ENCODE results near the gene MRGPRX2. TPM values are rescaled to one million over a fixed set of nuclear protein-coding genes. Genes with fewer than 3 reads are reported as not detected.

The MRGPRX2 gene
- total and polyA plus RNA-seq, 9 donors = 0.22 to 0.23 TPM; not detected in 7

DNA sequence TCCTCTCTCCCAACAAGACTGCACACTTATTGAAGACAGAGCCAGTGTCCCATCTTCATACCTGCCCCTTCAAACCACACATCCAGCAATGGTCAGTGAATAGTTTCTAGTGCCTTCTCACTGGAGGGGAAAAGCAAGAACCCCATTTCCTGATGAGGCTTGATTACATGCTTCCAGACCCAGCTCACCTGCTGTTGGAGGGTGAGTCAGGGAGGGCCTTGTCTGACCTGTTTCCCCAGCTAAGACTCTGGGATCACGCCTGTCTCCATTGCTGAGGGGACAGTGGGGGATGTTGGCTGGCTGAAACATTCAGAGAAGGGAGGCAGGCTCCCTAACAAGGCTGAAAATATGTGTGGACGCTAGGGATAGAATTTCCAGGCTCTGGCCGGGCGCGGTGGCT, 28.9 kb upstream of the MRGPRX2 start:
- Histone ChIP-seq H3K27ac (no peak overlapping the region), H3K36me3 (no peaks in the 10 kb centered on the region), H3K4me1 (ENCODE audit: insufficient read depth) (no peaks in the 10 kb centered on the region), H3K27me3 (no peaks in the 10 kb centered on the region), H3K9me3 (no peaks in the 10 kb centered on the region), H3K4me3 (no peak overlapping the region)
- no peak for DNase-seq
- TF ChIP-seq, protein P1, sequence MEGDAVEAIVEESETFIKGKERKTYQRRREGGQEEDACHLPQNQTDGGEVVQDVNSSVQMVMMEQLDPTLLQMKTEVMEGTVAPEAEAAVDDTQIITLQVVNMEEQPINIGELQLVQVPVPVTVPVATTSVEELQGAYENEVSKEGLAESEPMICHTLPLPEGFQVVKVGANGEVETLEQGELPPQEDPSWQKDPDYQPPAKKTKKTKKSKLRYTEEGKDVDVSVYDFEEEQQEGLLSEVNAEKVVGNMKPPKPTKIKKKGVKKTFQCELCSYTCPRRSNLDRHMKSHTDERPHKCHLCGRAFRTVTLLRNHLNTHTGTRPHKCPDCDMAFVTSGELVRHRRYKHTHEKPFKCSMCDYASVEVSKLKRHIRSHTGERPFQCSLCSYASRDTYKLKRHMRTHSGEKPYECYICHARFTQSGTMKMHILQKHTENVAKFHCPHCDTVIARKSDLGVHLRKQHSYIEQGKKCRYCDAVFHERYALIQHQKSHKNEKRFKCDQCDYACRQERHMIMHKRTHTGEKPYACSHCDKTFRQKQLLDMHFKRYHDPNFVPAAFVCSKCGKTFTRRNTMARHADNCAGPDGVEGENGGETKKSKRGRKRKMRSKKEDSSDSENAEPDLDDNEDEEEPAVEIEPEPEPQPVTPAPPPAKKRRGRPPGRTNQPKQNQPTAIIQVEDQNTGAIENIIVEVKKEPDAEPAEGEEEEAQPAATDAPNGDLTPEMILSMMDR (IDR thresholded peaks at IDR 0.05) = no peak
- TF ChIP-seq EP300 (IDR thresholded peaks at IDR 0.05) = no peak
- no peak for TF ChIP-seq POLR2A (IDR thresholded peaks at IDR 0.05)
- intact Hi-C loops (cut with DNase I) = no loop called here
- WGBS, 3 donors = 88 to 94% (median 89%) methylated on average over 5 of the region's 5 CpGs

DNA sequence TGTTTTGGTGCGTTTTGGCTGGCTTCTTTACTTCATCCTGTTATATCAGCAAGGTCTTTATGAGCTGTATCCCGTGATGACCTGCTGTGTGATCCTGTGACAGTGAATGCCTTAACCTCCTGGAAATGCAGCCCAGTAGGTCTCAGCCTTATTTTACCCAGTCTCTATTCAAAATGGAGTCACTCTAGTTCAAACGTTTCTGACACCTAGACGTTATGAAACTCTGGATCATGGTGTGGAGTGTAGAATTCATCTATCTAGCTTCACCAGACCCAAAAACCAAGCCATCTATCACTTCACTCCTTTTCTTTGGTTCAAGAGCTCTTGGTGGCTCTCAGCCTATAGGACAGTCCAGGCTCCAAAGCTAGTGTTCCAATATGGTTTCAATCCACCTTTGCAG, 28.3 kb upstream of the MRGPRX2 start:
- H3K9me3 ChIP-seq = no peaks in the 10 kb centered on the region
- no peak overlapping the region for H3K27ac ChIP-seq
- H3K27me3 ChIP-seq = no peaks in the 10 kb centered on the region
- TF ChIP-seq, protein P1 (IDR thresholded peaks at IDR 0.05) = no peak
- TF ChIP-seq EP300 (IDR thresholded peaks at IDR 0.05) = no peak
- TF ChIP-seq POLR2A (IDR thresholded peaks at IDR 0.05) = no peak
- DNase-seq = no peak
- 60 to 80% (median 71%) methylated on average over 4 of the region's 4 CpGs for WGBS, 3 donors
- no peaks in the 10 kb centered on the region for H3K4me1 ChIP-seq (ENCODE audit: insufficient read depth)
- no peak overlapping the region for H3K4me3 ChIP-seq
- no peaks in the 10 kb centered on the region for H3K36me3 ChIP-seq
- intact Hi-C loops (cut with DNase I) = no loop called here

DNA sequence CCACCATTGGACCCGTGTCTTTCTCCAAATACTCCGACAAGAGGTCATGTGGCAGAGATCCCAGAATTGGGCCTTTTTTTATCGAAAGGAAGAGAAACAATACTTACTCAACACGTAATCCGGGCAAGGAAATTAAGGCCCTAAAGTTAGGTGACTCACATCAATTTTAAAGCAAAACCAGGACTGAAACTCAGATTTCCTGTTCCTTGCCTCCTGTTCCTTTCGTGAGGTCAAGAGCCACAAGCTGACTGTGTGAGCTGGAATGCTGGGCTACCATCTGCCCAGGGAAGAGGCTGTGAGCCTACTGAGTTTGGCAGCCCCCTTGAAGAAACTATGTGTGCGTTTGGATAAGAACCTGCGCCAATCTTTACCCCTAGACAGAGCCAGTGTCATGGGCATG, 27.1 kb upstream of the MRGPRX2 start:
- no peaks in the 10 kb centered on the region for H3K36me3 ChIP-seq
- intact Hi-C loops (cut with DNase I) = no loop called here
- H3K27ac ChIP-seq = no peak overlapping the region
- DNase-seq = no peak
- no peaks in the 10 kb centered on the region for H3K27me3 ChIP-seq
- H3K4me1 ChIP-seq (ENCODE audit: insufficient read depth) = no peaks in the 10 kb centered on the region
- H3K4me3 ChIP-seq = no peak overlapping the region
- TF ChIP-seq POLR2A (IDR thresholded peaks at IDR 0.05) = no peak
- TF ChIP-seq EP300 (IDR thresholded peaks at IDR 0.05) = no peak
- TF ChIP-seq, protein P1 (IDR thresholded peaks at IDR 0.05) = no peak
- WGBS, 3 donors = 67 to 83% (median 73%) methylated on average over 8 of the region's 8 CpGs
- no peaks in the 10 kb centered on the region for H3K9me3 ChIP-seq

DNA sequence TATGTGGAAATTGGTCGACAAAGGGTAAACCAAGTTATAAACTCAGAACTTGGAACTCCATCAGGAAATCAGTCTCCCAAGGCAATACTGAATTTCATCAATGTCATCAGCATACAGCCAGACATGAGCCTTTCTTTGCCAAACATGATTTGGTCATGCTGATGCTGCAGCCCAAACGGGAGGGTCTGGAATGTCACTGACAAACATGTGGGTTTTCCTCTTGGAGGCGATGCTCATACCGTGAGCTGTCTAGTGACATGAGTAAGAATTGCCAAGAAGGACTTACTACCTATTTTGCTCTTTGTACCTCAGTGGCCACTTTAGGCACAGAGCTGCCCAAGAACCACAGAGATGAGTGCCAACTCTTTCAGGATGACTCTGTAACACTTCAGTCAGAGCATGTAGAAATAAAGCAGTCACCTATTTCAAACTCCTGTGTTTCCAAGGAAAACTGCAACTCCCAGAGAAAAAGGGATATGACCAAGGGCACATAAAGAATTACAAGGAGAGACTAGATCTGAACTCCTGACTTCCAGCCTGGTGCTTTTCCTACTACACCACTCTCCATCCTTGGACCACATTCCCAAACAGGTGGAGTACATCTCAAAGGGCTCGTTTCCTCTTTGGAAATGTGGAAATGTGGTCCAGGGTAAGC, 24.3 kb upstream of the MRGPRX2 start:
- Histone ChIP-seq H3K9me3 (no peaks in the 10 kb centered on the region), H3K27ac (no peak overlapping the region), H3K4me3 (no peak overlapping the region), H3K27me3 (no peaks in the 10 kb centered on the region), H3K4me1 (ENCODE audit: insufficient read depth) (no peaks in the 10 kb centered on the region), H3K36me3 (no peaks in the 10 kb centered on the region)
- no peak for DNase-seq
- intact Hi-C loops (cut with DNase I) = no loop called here
- 62 to 68% (median 64%) methylated on average over 5 of the region's 5 CpGs for WGBS, 3 donors
- TF ChIP-seq POLR2A (IDR thresholded peaks at IDR 0.05) = no peak
- TF ChIP-seq, protein P1 (IDR thresholded peaks at IDR 0.05) = no peak
- no peak for TF ChIP-seq EP300 (IDR thresholded peaks at IDR 0.05)
